HK-2 (cell line): ENCODE results near the gene OS9.

ENCODE experiments used
- DNase-seq: peaks from one replicate; pipeline ENCODE4 v3.0.0-alpha.2; 2018; ENCODE audit not compliant: unreplicated experiment

OS9 gene

DNA sequence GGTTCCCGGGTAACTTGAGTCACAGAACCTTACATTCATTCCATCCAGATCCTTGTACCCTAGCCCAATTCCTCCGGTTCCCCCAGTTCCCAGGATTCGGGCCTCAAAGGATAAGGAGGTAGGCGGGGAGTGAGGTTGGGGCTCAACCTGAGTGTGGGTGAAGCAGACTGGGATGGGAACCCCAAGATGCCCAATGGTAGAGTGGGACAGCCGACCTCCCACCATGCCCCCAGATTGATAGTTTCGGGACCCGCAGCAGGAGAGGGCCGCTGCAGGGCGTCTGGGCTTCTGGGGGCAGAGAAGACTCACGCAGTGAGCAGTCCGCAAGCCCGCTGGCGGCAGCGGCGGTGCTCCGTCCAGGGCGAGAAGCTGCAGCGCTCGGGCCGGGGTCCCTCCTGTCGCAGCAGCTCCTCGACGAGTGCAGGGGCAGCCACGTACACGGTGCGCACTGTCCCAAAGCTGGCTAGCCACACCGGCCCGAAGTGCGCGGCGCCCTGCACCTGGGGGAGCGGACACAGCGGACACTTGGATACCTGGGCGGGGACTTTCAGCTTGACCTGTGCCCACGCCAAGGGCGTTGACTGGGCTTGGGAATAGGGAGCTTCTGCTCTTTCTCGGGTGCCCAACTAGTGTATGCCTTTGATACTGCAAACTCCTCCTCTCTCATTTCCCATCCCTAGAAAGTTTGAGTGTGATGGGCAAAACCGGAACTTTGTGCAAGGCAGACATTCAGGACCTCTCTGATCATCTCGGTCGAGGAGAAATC, 71.9 kb downstream of the OS9 start:
- DNase-seq, result no peak

GRCh38 chr12:57766464-57767304, 72.8 kb downstream of the OS9 start, which contains the start of gene CYP27B1:
TSS of gene CYP27B1 (minus strand) at chr12:57767078. CDS start at chr12:57767041, 37 bp downstream.
- no peak for DNase-seq

DNA sequence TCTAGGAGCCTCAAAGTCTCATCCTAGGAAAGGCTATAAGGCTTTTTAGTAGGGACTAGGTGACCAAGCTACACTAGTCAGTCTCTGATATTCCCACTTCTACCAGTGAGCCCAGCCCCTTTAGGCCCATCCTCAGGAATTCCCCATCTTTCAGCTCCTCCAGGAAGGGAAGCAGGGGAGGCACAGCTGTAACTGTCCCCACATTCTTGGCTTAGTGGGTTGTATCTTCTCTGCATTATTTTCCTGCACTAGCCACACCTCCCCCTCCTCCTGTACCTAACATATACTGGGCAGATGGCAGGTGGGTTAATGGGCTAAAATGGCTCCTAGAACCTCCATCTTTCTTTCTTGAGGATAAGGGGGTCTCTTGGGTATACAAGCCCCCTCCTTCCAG, 73.4 kb downstream of the OS9 start:
- no peak for DNase-seq

- DNase-seq, result no peak
These were observed 73.9 kb downstream of the OS9 start for GRCh38 chr12:57767876-57768275.

DNA sequence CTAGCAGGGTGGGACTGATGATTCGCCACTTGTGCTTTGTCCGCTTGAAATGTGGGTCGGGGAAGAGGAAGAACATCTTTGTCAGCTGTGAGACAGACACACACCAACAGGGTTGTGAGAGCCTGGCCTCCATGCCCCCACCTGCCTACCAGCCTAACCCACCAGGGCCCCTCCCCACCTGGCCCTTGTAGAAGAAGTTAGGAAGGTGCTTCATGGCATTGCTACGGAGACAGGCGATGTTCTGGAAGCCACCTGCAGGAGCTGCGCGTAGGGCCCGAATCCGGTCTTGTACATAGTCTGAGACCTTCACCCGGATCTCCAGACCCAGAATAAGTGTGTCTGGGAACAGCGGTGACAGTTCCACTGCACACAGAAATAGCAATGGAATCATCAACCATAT, 75.7 kb downstream of the OS9 start:
- DNase-seq, result no peak

DNA sequence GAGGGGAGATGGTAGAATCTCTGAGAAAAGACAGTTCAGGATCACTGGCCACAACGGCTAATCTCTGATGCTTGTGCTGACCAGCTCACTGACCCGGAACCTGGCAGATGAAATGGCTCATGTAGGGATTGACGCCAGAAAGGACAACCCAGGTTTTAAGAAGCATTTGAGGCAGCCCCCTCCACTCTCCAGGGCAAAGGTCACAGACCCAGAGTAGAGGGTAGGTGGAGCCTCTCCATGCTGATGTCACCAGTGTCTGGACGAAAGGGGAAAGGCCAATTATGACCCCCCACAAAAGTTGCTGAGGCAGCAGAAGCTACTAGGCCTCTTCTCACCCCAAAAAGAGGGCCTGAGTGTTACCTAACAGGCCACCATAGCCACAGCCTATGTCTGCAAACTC, 76.8 kb downstream of the OS9 start:
- DNase-seq, result no peak
